ENCODE measurements around the gene GPR176.

GPR176 gene

DNA sequence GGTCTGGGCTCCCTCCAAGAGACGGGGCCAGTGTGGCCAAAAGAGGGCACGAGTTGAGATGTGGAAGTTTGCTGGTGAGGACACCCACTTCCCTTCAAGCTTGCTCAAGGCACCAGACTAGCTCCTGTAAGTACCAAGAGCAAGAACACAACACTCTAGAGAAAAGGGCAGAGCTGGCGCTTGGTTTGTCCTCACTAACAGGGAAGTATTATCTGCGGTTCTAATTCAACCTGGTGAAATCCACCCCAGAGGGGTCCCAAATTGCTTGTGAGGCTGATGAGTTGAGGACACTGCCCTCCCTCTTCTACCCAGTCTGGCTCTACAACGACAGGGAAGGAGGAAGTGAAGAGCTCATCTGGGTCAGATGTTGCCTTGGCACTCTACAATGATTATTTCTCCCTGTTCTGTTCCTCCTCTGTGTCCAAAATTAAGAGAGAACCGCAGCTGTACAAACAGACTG is 120.5 kb downstream of the GPR176 start:
- no peak for DNase-seq

DNA sequence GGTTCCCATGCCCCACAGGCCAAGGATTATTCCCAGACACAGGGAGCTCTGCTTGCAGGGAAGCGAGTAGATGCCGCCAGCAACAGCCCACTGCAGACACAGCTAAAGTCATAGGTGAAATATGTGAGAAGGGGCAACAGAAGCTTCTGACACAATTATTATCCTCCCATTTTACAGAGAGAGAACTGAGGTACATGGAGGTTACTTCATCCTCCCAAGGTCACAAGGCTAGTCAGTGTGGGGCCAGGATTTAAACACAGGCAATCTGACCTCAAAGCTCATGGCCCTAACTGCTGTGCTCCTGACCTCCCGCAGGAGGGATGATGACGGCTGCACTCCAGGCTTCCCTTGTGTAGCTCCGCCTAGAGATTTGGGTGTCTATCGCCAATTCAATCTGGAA is 121.7 kb downstream of the GPR176 start:
- no peak for DNase-seq

GRCh38 chr15:39797407-39797806 is 122.7 kb downstream of the GPR176 start:
- no peak for DNase-seq

GRCh38 chr15:39796601-39797000 is 123.5 kb downstream of the GPR176 start:
- no peak for DNase-seq

DNA sequence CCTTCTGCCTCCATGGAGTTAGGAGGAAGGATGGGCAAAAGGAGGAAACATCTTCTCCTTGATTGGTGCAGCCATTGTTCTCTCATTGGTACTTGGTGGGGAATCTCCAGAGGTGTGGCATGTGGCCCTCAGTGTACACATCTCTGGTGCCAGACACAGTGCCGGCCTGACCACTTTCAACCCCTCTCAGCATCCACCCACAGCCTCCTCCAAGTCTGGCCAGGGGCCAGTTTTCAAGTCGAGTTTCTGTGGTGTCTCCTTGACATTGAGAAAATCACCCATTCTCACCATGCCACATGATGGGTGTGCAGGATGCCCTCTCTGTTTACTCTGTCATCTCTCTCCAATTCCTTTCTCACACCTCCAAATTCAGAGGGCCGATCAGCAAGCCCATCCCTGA is 124.6 kb downstream of the GPR176 start:
- no peak for DNase-seq

GRCh38 chr15:39794954-39795353 is 125.1 kb downstream of the GPR176 start:
- DNase-seq = no peak

DNA sequence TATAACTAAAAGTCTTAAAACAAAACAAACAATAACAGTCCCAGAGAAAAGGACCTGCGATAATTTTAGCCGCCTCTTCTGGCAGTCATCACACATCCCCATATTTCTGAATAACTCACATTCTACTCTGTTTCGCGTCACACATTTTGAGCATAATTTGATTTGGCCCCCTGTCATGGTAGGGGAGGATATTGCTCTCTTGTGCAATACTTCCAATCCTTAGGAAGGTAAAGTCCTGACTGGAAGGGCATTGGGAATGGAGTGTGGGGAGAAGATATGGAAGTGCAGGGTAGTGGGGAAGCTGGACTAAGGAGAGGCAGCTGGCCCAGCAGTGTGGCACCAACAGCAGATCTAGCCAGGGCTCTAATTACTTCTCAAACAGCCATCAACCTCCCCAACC is 126.1 kb downstream of the GPR176 start:
- DNase-seq = no peak

DNA sequence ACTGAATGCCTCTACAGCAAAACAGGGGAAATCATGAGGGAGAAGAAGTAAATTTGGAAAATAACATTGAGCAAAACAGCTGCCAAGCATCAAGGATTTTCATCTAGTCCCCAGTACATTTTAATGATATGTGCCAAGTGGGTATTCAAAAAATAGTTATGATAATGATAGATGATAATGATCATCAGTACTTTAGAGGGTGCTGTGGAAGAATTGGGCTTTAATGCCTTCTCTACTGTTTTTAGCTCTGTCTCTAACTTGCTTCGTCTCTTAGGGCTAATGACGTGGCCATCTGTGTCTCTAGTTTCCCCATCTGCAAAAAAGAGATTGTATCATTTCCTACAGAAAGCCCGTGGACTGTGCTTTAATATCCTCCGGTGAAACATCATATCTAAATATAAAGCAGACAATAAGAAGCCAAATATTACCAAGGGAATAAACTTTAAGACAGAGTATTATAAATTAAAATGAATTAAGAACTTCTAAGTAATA is 127.2 kb downstream of the GPR176 start:
- DNase-seq = no peak

GRCh38 chr15:39792025-39792843 is 127.8 kb downstream of the GPR176 start:
- DNase-seq = no peak

DNA sequence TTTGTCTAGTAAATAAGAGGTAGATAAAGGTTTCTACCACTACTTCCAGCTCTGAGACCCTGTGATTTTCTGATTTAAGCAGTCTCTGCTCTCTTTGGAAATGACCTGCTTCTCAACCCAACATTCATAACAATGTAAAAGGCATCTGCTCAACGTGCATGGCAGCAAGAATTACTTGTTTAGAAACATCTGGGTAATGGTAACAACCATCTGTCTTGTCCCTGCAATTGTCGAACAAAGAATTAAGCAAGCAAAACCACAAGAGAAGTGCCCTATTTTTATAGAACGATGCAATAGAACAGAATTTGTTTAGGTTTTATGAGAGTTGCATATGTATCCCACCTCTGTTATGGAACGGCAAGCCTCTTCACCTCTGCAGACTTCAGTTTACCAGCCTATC is 130.3 kb downstream of the GPR176 start:
- DNase-seq = no peak

DNA sequence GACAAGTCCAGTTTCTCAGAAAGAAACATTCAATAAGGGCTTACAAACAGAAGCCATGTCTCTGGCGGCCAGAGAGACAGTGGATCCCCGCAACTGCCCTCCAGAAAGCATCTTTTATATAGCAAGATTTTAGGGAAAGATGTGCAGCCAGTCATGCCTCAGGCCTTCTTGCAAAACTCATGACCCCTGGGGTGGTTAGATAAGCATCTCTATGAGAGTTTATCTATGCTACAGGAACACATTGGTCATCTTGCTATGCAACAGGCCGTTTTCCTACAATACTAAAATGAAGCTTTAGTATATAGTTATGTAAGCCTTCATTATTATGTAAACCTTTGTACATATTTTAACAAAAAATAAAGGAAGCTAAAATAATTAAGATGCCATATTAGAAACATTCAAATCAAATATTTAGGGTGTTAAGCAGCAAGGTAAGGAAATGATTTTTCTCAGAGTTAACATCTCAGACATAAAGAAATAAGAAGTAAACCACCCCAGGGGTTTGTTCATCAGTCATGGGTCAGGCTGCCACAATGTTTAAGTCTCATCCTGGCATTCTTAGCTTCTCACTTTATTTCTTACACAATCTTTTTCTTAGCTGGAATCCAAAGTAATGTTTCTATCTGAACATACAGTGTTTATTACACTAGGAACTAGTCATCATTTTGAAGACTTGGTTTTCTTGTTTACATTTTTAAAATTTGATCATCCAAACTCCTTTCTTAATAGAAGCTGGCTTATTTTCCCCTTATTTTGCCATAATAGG is 131.1 kb downstream of the GPR176 start:
- no peak for DNase-seq

DNA sequence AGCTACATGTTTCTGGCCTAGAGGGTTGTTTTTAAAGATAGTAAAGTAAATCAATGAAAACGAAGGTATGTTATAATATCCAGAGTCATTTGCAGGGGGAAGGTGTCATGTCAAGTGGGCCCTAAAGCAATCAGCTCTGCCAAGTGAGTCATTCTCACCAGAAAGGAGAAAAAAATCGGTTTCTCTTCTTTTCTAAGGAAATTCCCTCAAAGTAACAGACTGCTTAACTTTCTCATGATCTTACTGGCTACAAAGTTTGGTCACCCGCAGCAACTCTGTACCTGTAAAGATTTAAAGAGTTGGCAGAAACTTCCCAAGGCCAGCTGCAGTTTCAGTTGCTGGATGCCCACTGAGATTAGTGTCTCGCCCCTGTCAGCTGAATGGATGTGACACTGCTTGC is 132.0 kb downstream of the GPR176 start:
- DNase-seq = no peak

- DNase-seq = no peak
Observed at GRCh38 chr15:39787479-39787878, 132.6 kb downstream of the GPR176 start.

DNA sequence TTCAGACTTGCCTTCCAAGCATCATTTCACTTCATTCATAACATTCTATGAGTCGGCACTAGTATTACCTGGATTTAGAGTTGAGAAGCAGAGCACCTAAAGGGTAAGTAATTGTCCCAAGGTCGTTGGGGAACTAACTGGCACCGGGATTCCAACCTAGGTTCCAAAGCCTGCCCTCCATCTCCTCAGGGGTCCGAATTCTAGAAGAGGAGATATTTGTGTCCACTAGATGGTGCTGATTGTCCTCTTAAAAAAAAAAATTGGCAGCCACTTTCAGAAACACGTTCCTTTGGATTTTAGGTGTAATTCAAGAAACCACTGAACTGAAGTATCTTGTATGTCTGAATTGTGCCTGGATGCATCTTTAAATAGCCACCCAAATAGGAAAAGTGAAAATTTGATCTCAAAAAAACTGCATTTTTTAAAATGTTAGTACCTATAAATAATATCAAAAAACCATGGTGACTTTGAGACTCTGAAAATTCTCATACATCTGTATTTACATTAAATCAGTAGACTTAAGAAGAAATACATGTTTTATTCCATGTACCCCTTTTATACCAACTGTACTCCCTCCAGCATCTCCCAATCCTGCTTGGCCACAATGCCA is 133.5 kb downstream of the GPR176 start:
- DNase-seq = peak; percentile 41

GRCh38 chr15:39785841-39786240 is 134.2 kb downstream of the GPR176 start:
- no peak for DNase-seq

DNA sequence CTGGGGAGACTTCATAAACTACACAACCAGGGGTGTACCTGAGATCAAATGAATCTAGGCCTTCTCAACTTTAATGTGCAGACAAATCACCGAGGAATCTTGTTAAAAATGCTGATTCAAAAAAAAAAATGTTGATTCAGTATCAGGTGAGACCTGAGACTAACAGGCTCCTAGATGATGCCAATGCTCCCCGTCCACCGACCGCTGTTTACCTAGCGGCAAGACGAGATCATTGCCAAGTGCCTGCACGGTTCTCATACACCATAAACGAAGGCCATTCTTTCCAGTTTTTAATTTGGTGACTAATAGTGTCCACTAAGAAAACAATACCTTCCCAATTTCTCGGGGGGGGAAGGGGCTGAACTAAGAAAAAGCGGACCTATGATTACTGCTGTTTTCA is 134.9 kb downstream of the GPR176 start:
- no peak for DNase-seq

GRCh38 chr15:39784638-39785037 is 135.4 kb downstream of the GPR176 start:
- no peak for DNase-seq

DNA sequence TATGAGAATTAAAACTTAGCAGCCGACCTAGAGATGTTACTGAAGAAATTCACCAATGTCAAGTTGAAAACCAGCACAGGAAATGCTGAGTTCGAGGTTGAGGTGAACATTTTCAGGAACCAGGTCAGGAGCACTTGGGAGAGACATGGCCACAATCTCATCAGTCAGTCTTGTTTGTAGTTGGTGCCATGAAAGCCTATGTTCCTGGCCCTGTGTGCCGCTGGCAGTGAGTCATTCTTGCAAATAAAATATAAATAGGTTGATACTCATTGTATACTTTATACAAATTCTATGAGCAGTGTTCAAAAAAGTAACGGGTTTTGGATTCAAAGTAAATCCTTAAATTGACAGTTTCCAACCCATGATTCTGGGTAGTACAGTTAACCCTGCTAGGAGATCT is 135.9 kb downstream of the GPR176 start:
- no peak for DNase-seq

DNA sequence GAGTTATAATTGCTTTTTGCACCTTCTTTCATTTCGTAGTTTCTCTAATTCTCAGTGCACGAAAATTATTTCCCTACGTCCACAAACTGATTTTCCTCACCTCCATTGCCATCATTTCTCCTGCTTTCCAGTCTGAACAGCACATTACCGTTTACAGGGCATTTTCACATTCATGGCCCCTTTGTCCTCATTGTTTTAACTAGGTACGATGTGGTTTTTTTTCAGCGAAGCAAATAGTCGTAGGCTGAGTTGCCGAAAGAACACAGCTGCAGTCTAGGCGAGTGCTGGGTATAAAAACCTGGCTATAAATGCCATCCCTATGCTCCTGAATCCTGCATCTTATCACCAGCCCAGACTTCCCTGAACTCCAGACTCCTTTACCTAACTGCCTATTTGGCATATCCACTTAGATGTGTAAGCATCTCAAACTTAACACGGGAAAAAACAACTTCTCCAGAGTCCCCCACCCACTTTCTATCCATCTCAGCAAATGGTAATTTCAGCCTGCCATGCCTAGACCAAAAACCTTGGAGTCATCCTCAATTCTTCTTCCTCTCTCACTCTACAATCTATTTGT is 136.7 kb downstream of the GPR176 start:
- peak; percentile 33 for DNase-seq

GRCh38 chr15:39782441-39783138 is 137.5 kb downstream of the GPR176 start, which contains the start of gene FSIP1:
Gene FSIP1, minus strand, starts transcription at chr15:39782841. Its CDS starts 6,317 bp downstream, at chr15:39776524.
- peak; percentile 90 for DNase-seq

DNA sequence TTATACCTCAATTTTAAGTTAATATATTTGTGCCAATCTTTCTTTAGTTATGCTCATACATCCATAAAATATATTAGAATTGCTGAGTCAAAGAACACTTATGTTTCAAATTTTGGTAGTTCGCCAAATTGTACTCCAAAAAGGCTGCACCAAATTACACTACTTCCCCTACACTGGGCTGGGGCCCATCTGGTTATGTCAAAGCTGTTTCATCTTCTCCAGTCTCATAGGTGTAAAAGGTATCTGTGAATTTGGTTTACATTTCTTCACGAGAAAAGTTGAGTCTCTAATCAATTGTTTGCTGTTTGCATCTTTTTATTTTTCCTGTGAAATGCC is 138.1 kb downstream of the GPR176 start:
- DNase-seq = no peak

GRCh38 chr15:39781147-39781966 is 138.7 kb downstream of the GPR176 start:
- DNase-seq = no peak
